K562 (cell line): ENCODE measurements around the gene PHKA2. TPM values are rescaled to one million over a fixed set of nuclear protein-coding genes. Genes with fewer than 3 reads are reported as not detected.
A peak's percentile ranks its signal among the peaks of the same experiment; 100 is the strongest.

Experiments
- ATAC-seq: fragments of 200-7000 bp; cut with Tn5 transposase; 3 replicates; pipeline ENCODE4 v1.9.1; 2020; ENCODE audit warnings: moderate library complexity
- BruUV-seq: library from RNA; stranded (reverse); fragments of 400-500 nt; replicated peaks from 2 replicates; lab custom pipeline; 2021; lab: Mats Ljungman, UMichigan
- CTCF ChIA-PET: fragments of 300-600 bp; formaldehyde crosslinking; extraction: SDS; loops from one replicate; lab custom pipeline; 2021; ENCODE audit warnings: low intra/inter-chr PET ratio; lab: Yijun Ruan, JAX
- POLR2A ChIA-PET: fragments of 300-600, 350-650 bp; sonication (Branson Sonifier 250); formaldehyde crosslinking; extraction: SDS; loops from one replicate; lab custom pipeline; 2021; ENCODE audit warnings: antibody characterized with exemption, inconsistent platforms; lab: Yijun Ruan, JAX
- DNase-seq, 4 experiments: peaks; one replicate each; pipeline versions ENCODE4 v3.0.0 to v3.0.0-alpha.2; 2011 to 2018; ENCODE audit warnings: low spot score in 3 of 4, mixed read lengths in 3 of 4; ENCODE audit errors: extremely low read depth in 1 of 4
- FAIRE-seq: peaks from 2 replicates; lab custom pipeline; 2011; peaks lifted over from hg19 to GRCh38; lab: Jason Lieb, UNC
- H2AFZ ChIP-seq: 2 replicates; pipeline ENCODE4 v1.6.0; 2011; ENCODE audit warnings: low read depth, low read length, control low read depth, inconsistent platforms
- H3K27ac ChIP-seq: fragments of 200-600 bp; 3 replicates; pipeline ENCODE4 v1.8.0; 2011; ENCODE audit warnings: low read depth, mild to moderate bottlenecking, control low read depth, inconsistent platforms, low read length, moderate library complexity, mixed read lengths; ENCODE audit errors: extremely low read depth
- H3K27me3 ChIP-seq, 2 experiments: fragments of 300-600 bp in 1 of 2; 2 replicates in 1 of 2; 3 replicates in 1 of 2; pipeline versions ENCODE4 v1.6.0 to v1.8.0; 2011; ENCODE audit warnings: inconsistent platforms in 2 of 2, low read length in 2 of 2, mild to moderate bottlenecking in 1 of 2, mixed read lengths in 1 of 2, moderate library complexity in 1 of 2; ENCODE audit not compliant: control insufficient read depth in 2 of 2, insufficient read depth in 2 of 2
- H3K36me3 ChIP-seq: fragments of 300-600 bp; 3 replicates; pipeline ENCODE4 v1.8.0; 2011; ENCODE audit warnings: mild to moderate bottlenecking, low read length, inconsistent platforms; ENCODE audit not compliant: control insufficient read depth, insufficient read depth
- H3K4me1 ChIP-seq, 2 experiments: fragments of 200-600 bp in 1 of 2; replicated peaks in 1 of 2; 2 replicates in 1 of 2; 3 replicates in 1 of 2; pipeline versions ENCODE4 v1.5.1 to v1.8.0; 2011; ENCODE audit warnings: inconsistent platforms in 2 of 2, low read length in 2 of 2, mild to moderate bottlenecking in 1 of 2, mixed read lengths in 1 of 2, moderate library complexity in 1 of 2; ENCODE audit not compliant: control insufficient read depth in 2 of 2, insufficient read depth in 2 of 2
- H3K4me2 ChIP-seq: 2 replicates; pipeline ENCODE4 v1.6.1; 2011; ENCODE audit warnings: low read length, control low read depth, inconsistent platforms, mixed read lengths; ENCODE audit not compliant: insufficient read depth
- H3K4me3 ChIP-seq: fragments of 200-600 bp; sonication (generic), shearing (Covaris generic); 2 replicates; pipeline ENCODE4 v1.5.1; 2016; ENCODE audit warnings: control low read depth, inconsistent platforms
- H3K79me2 ChIP-seq: fragments of 200-600 bp; 3 replicates; pipeline ENCODE4 v1.8.0; 2011; ENCODE audit warnings: low read length, inconsistent platforms; ENCODE audit not compliant: control insufficient read depth, insufficient read depth
- H3K9ac ChIP-seq, 2 experiments: 2 replicates each; pipeline versions ENCODE4 v1.6.0 to v1.6.1; 2011; ENCODE audit warnings: low read depth in 2 of 2, low read length in 2 of 2, control low read depth in 1 of 2, inconsistent platforms in 1 of 2, mild to moderate bottlenecking in 1 of 2, mixed read lengths in 1 of 2; ENCODE audit not compliant: insufficient read depth in 1 of 2
- H3K9me1 ChIP-seq: one replicate; pipeline ENCODE4 v1.6.0; 2011; ENCODE audit warnings: inconsistent platforms, mild to moderate bottlenecking, low read length, moderate library complexity; ENCODE audit not compliant: control insufficient read depth, insufficient read depth
- H3K9me3 ChIP-seq: replicated peaks from 2 replicates; pipeline ENCODE4 v1.5.1; 2011; ENCODE audit warnings: low read depth, low read length, inconsistent platforms; ENCODE audit not compliant: control insufficient read depth, insufficient read depth
- H4K20me1 ChIP-seq: replicated peaks from 2 replicates; pipeline ENCODE4 v1.6.1; 2011; ENCODE audit warnings: low read length, inconsistent platforms, mixed read lengths; ENCODE audit not compliant: control insufficient read depth, insufficient read depth
- CHD2 ChIP-seq: IDR thresholded peaks from 2 replicates; pipeline ENCODE4 v1.6.1; 2011; ENCODE audit warnings: low read depth, low read length
- MAFK ChIP-seq: IDR thresholded peaks from 2 replicates; pipeline ENCODE4 v1.6.1; 2011; ENCODE audit warnings: low read length, improper control_type of control experiment
- RNF219 ChIP-seq: fragments of 250-450 bp; sonication (Bioruptor Pico); IDR thresholded peaks from 2 replicates; pipeline ENCODE4 v1.5.0; 2022; ENCODE audit warnings: mild to moderate bottlenecking
- ZSCAN29 ChIP-seq: fragments of 450-650 bp; IDR thresholded peaks from 2 replicates; pipeline ENCODE4 v1.6.1; 2017
- WGBS: fragments of 100-300 bp; shearing (Covaris generic); methylation state at CpG from one replicate; pipeline ENCODE4 v1.1.6; 2016; ENCODE audit warnings: low coverage, mixed read lengths; ENCODE audit not compliant: insufficient coverage; ENCODE audit errors: missing lambda C conversion rate; 5-methylcytosine and 5-hydroxymethylcytosine counted together
- in situ Hi-C: fragments of 300-500 bp; cut with MboI; formaldehyde crosslinking; loops from 4 replicates; pipeline ENCODE4 v1.15.0; 2018; ENCODE audit warnings: inconsistent platforms, mixed read lengths
- intact Hi-C: fragments of 100-400 bp; cut with micrococcal nuclease; formaldehyde crosslinking; loops from 2 replicates; pipeline ENCODE4 v1.14.2; 2022
- polyA plus RNA-seq, 8 experiments: library from polyadenylated mRNA; depleted of rRNA in 4 of 8; stranded (reverse) in 5 of 8; unstranded in 3 of 8; fragments of >200 nt; fragmentation: Nextera tagmentation in 2 of 8; fragmentation: Illumina TruSeq in 1 of 8; extraction: Ambion mirVana in 2 of 8; extraction: Trizol in 1 of 8; gene quantifications; 2 replicates each; pipeline versions ENCODE4 v1.2.1 to v1.2.3, GENCODE V29; 2011 to 2014; ENCODE audit warnings: inconsistent platforms in 1 of 8, missing spikeins in 1 of 8
- total RNA-seq, 7 experiments: library from RNA; depleted of rRNA in 6 of 7; stranded (reverse); fragments of >200 nt in 6 of 7; fragmentation: Illumina TruSeq in 2 of 7; extraction: Trizol in 2 of 7; gene quantifications; 2 replicates each; pipeline versions ENCODE4 v1.2.1 to v1.2.3, GENCODE V29; 2011 to 2021; ENCODE audit warnings: low replicate concordance in 1 of 7

Gene PHKA2
- total and polyA plus RNA-seq, 9 of the 15 experiments (the other 6 are each of a cell fraction or from before 2014, with no cell fraction given): 2.8 to 33.1 (median 20.3) TPM

- no peaks in the 10 kb centered on the region for H3K36me3 ChIP-seq
- H2AFZ ChIP-seq: no peak overlapping the region
- H4K20me1 ChIP-seq: no peaks in the 10 kb centered on the region
- WGBS: 2% methylated on average over 10 of the region's 10 CpGs
- no peaks in the 10 kb centered on the region for H3K9me1 ChIP-seq
- H3K27me3 ChIP-seq: peaks cover 11 to 42% of the 10 kb centered on the region in 2 experiments
- peaks cover 0 to 5% of the 10 kb centered on the region in 2 experiments; a peak in 2 of 5 replicates for H3K4me1 ChIP-seq
- POLR2A ChIA-PET: interaction anchor here (0.5 kb wide), 1 partner anchor 8 kb away, joined by 3 read pairs; no protein-coding TSS in a partner anchor
- peak; percentile 79 for TF ChIP-seq CHD2
- no peak for TF ChIP-seq RNF219
- no peak for TF ChIP-seq MAFK
- TF ChIP-seq ZSCAN29: no peak
- intact Hi-C loops: no loop called here
- no peaks in the 10 kb centered on the region for H3K9me3 ChIP-seq
- H3K9ac ChIP-seq: no peak overlapping the region
- CTCF ChIA-PET: no interaction called here
- H3K4me2 ChIP-seq: no peak overlapping the region; the same call in 1 of the 2 replicates
- no TSS peak for BruUV-seq
- in situ Hi-C loops: no loop called here
- ATAC-seq (peak; percentile 53; the same call in 2 of the 3 replicates), DNase-seq (no peak), FAIRE-seq (no peak)
- H3K27ac ChIP-seq: no peak overlapping the region
- no peaks in the 10 kb centered on the region for H3K79me2 ChIP-seq
- H3K4me3 ChIP-seq: no peak overlapping the region
Measured at GRCh38 chrX:18871161-18871890, 112.6 kb downstream of the PHKA2 start.
